Small intestine (tissue), 7 donors: ENCODE results near the gene KIFC3. TPM values are rescaled to one million over a fixed set of nuclear protein-coding genes. Genes with fewer than 3 reads are reported as not detected.
A peak's percentile ranks its signal among the peaks of the same experiment; 100 is the strongest.
"Not testable (repeated sequence)": the region's sequence is repeated elsewhere in the genome, so short reads cannot be mapped to it uniquely, and the experiment has no call there.

Source experiments
- DNase-seq, 2 donors: peaks; one replicate each; pipeline versions ENCODE4 v3.0.0 to v3.0.0-alpha.2; 2013
- FAIRE-seq: peaks from 2 replicates; lab custom pipeline; 2012; peaks lifted over from hg19 to GRCh38; lab: Jason Lieb, UNC
- H3K27ac ChIP-seq, 3 donors: one replicate each; pipeline ENCODE4 v1.5.1; 2013; ENCODE audit warnings: low read length in 2 of 3, mild to moderate bottlenecking in 2 of 3, control low read depth in 1 of 3, inconsistent platforms in 1 of 3, low read depth in 1 of 3, moderate library complexity in 1 of 3
- H3K27me3 ChIP-seq, 3 donors: one replicate each; pipeline ENCODE4 v1.6.1; 2013; ENCODE audit warnings: low read length in 3 of 3, inconsistent platforms in 1 of 3; ENCODE audit not compliant: control insufficient read depth in 3 of 3, insufficient read depth in 3 of 3
- H3K36me3 ChIP-seq, 3 donors: one replicate each; pipeline ENCODE4 v1.6.1; 2013; ENCODE audit warnings: low read length in 3 of 3, inconsistent platforms in 1 of 3, low read depth in 1 of 3, mild to moderate bottlenecking in 1 of 3, moderate library complexity in 1 of 3; ENCODE audit not compliant: control insufficient read depth in 3 of 3, insufficient read depth in 2 of 3
- H3K4me1 ChIP-seq, 3 donors: one replicate each; pipeline ENCODE4 v1.6.1; 2013; ENCODE audit warnings: low read length in 2 of 3, inconsistent platforms in 1 of 3, low read depth in 1 of 3, mild to moderate bottlenecking in 1 of 3, moderate library complexity in 1 of 3; ENCODE audit not compliant: control insufficient read depth in 3 of 3, insufficient read depth in 2 of 3
- H3K4me3 ChIP-seq, 3 donors: one replicate each; pipeline ENCODE4 v1.5.1; 2013; ENCODE audit warnings: low read length in 3 of 3, control low read depth in 1 of 3, inconsistent platforms in 1 of 3, low read depth in 1 of 3, mild to moderate bottlenecking in 1 of 3, moderate library complexity in 1 of 3
- H3K9me3 ChIP-seq, 2 donors: one replicate each; pipeline ENCODE4 v1.6.1; 2013; ENCODE audit warnings: low read depth in 1 of 2, low read length in 1 of 2; ENCODE audit not compliant: control insufficient read depth in 2 of 2, insufficient read depth in 1 of 2
- WGBS, 3 donors: extraction: QIAGEN DNeasy Blood & Tissue Kit; methylation state at CpG; one replicate each; pipeline ENCODE4 v1.1.7; 2013; 5-methylcytosine and 5-hydroxymethylcytosine counted together
- polyA plus RNA-seq, 4 donors: library from polyadenylated mRNA; stranded (reverse) in 3 of 4; unstranded in 1 of 4; fragments of 200-250 nt in 3 of 4; fragments of 120-200 nt in 1 of 4; gene quantifications; one replicate each; pipeline versions ENCODE4 v1.2.1 to v1.2.3, GENCODE V29; 2013
- donor health status: healthy with polysubstance abuse.
- donor health status: control.
- donor health status: control.
- donor health status: Bipolar disorder and iron deficiency.
- donor health status: healthy.

KIFC3 gene
- polyA plus RNA-seq, 4 donors = 12.8 to 237 (median 131) TPM

DNA sequence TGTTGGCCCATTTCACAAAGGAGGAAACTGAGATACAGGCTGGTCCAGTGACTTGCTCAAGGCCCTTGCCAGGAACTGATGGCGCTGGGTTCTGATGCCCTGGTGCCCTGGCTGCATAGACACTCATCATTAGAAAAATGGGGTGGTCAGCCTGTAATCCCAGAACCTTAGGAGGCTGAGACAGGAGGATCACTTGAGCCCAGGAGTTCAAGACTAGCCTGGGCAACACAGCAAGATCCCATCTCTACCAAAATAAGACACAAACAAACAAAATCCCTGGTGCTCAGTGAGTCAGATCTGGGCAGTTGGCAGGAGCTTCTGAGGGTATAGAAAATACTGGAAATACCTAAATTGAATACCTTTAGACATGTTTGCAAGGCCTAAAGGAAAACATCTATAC is 41.1 kb upstream of the KIFC3 start:
- Histone ChIP-seq H3K4me3 (no peak overlapping the region), H3K4me1 (no peaks in the 10 kb centered on the region), H3K9me3 (no peaks in the 10 kb centered on the region), H3K36me3 (peaks cover 0 to 11% (median 0%) of the 10 kb centered on the region in 3 donors), H3K27ac (no peak overlapping the region), H3K27me3 (no peaks in the 10 kb centered on the region)
- no peak for DNase-seq
- 96 to 100% (median 100%) methylated on average over 1 of the region's 1 CpG for WGBS, 3 donors
- FAIRE-seq = no peak

DNA sequence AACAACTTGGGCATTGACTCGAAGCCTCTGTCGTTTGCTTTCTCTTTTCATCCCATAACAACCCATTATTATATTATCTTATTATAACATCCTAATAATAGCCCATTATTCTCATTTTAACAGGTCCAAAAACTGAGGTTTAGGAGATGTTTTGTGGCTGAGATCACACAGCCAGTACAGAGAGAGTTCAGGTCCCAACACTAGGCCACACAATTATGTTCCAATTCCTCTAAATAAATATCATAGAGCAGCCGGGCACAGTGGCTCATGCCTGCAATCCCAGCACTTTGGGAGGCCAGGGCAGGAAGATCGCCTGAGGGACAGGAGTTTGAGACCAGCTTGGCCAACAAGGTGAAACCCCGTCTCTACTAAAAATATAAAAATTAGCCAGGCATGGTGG is 40.3 kb upstream of the KIFC3 start:
- no peaks in the 10 kb centered on the region for H3K27me3 ChIP-seq
- H3K4me1 ChIP-seq = no peaks in the 10 kb centered on the region
- 82 to 85% (median 82%) methylated on average over 5 of the region's 5 CpGs for WGBS, 3 donors
- H3K36me3 ChIP-seq = peaks cover 0 to 11% (median 0%) of the 10 kb centered on the region in 3 donors
- DNase-seq (no peak), FAIRE-seq (no peak)
- H3K4me3 ChIP-seq = no peak overlapping the region
- no peak overlapping the region for H3K27ac ChIP-seq
- H3K9me3 ChIP-seq = no peaks in the 10 kb centered on the region

DNA sequence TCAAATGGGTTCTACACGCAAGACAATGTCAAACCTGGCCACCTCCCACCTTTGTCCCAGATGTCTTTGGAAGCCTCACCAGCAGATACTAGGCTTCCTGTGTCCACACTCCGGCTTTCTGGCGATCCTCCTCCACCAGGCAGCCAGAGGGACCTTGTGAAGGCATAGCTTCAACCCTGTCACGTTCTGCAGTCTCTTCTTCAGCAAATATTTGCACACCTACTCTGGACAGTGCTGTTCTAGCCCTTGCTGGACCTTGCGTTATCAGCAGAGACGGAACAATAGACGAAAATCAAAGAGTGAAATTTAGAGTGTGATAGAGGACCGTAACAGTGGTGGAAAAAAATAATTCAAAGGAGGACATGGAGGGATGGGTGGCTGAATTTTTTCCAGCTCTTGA is 38.5 kb upstream of the KIFC3 start:
- Histone ChIP-seq H3K27ac (no peak overlapping the region), H3K27me3 (no peaks in the 10 kb centered on the region), H3K9me3 (no peaks in the 10 kb centered on the region), H3K36me3 (peaks cover 0 to 8% (median 0%) of the 10 kb centered on the region in 3 donors), H3K4me1 (no peaks in the 10 kb centered on the region), H3K4me3 (no peak overlapping the region)
- FAIRE-seq (no peak), DNase-seq (no peak)
- WGBS, 3 donors = 84 to 86% (median 86%) methylated on average over 8 of the region's 8 CpGs

DNA sequence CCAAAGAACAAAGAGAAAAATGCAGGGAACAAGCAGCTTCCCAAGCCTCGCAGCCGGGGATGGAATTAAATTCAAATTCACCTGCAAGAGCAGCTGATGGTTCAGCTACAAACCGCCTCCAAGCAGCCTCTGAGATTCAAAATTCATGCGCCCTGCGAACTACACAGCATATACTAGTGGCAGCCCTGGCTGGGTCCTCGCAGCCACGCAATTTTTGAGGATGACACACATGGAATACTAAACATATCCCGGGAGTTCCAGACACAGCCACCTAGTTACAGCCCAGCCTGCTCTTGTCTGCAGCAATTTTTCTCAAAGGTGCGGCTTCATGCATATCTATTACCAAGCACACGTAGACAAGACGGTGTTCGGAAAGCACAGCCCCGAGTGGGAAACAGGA is 35.9 kb upstream of the KIFC3 start:
- no peak for FAIRE-seq
- no peak for DNase-seq

DNA sequence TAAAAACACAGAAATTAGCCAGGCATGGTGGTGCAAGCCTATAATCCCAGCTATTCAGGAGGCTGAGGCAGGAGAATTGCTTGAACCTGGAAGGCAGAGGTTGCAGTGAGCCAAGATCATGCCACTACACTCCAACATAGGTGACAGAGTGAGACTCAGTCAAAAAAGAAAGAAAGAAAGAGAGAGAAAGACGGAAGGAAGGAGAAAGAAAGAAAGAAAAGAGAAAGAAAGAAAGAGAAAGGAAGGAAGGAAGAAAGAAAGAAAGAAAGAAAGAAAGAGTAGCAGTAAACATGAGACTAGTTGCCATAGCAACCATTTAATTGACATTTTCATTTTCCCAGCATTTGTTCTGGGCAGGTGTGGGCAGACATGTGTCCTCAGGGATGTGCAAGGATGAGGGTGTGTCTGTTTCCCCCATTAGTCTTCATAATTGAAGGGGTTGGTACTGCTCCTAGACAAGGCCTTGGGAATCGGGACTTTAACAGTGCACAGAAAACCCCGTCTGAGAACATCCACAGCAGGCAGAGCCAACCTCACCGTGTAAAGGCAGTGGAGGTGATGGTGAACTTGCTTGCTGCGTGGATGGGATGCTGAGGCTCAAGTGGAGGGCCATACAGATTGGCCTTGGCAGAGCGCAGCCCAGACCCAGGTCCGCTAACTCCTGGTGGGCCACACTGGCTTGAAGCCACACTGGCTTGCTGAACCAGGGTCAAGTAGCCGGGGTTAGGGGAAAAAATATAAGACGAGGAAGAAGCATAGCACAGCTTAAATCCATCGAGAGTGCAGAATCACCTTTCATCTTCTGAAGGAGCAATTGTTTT is 35.2 kb upstream of the KIFC3 start:
- Histone ChIP-seq H3K4me1 (no peaks in the 10 kb centered on the region), H3K27ac (no peak overlapping the region), H3K4me3 (no peak overlapping the region), H3K36me3 (peaks cover 0 to 6% (median 0%) of the 10 kb centered on the region in 3 donors), H3K27me3 (no peaks in the 10 kb centered on the region), H3K9me3 (no peaks in the 10 kb centered on the region)
- no peak for DNase-seq
- FAIRE-seq = no peak
- WGBS, 3 donors = 79 to 82% (median 82%) methylated on average over 10 of the region's 10 CpGs

More for the DNA sequence above, 35.9 kb upstream of the KIFC3 start:
- no peak overlapping the region for H3K4me3 ChIP-seq
- no peaks in the 10 kb centered on the region for H3K4me1 ChIP-seq
- H3K9me3 ChIP-seq = no peaks in the 10 kb centered on the region
- no peak overlapping the region for H3K27ac ChIP-seq
- H3K27me3 ChIP-seq = no peaks in the 10 kb centered on the region
- H3K36me3 ChIP-seq = peaks cover 0 to 6% (median 0%) of the 10 kb centered on the region in 3 donors
- WGBS, 3 donors = 76 to 79% (median 77%) methylated on average over 13 of the region's 13 CpGs

DNA sequence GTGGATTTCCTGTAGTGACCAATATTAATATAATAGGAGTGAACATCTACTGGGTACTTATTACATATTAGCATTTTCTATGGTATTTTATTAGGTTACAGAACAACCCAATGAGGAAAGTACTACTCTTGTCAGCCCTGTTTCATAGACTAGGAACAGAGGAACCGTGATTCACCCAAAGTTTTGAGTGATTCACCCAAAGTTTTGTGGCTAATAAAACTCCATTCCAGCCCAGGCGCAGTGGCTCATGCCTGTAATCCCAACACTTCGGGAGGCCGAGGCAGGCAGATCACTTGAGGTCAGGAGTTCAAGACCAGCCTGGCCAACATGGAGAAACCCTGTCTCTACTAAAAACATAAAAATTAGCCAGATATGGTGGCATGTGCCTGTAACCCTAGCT is 33.1 kb upstream of the KIFC3 start:
- H3K27ac ChIP-seq, H3K4me3 ChIP-seq, H3K27me3 ChIP-seq, DNase-seq, H3K4me1 ChIP-seq, H3K9me3 ChIP-seq, H3K36me3 ChIP-seq, FAIRE-seq: not testable (repeated sequence)
- 92 to 96% (median 92%) methylated on average over 4 of the region's 4 CpGs for WGBS, 3 donors

DNA sequence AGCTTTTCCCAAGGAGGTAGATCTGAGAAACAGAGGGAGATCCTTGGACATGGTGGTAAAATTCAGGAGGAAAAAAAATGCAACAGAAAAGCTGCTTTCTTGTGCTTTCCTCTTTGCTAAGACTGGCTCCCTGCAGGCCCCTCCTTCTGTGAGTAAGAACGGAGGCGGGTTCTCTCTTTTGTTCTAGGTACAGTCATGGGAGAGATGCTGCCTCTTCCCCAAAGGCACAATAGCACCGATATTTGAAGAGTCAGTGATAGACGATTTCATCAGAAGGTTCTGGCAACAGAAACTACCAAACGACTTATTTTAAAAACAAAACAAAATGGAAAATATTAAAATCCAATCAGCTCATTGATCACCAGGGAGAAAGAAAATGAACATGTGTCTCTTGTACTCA is 32.6 kb upstream of the KIFC3 start:
- WGBS, 3 donors = 70 to 78% (median 73%) methylated on average over 5 of the region's 5 CpGs
- no peak for DNase-seq
- H3K27me3 ChIP-seq = no peaks in the 10 kb centered on the region
- H3K9me3 ChIP-seq = no peaks in the 10 kb centered on the region
- H3K4me1 ChIP-seq = peaks cover 0 to 3% (median 0%) of the 10 kb centered on the region in 3 donors
- no peaks in the 10 kb centered on the region for H3K36me3 ChIP-seq
- no peak overlapping the region for H3K4me3 ChIP-seq
- no peak overlapping the region for H3K27ac ChIP-seq
- no peak for FAIRE-seq

DNA sequence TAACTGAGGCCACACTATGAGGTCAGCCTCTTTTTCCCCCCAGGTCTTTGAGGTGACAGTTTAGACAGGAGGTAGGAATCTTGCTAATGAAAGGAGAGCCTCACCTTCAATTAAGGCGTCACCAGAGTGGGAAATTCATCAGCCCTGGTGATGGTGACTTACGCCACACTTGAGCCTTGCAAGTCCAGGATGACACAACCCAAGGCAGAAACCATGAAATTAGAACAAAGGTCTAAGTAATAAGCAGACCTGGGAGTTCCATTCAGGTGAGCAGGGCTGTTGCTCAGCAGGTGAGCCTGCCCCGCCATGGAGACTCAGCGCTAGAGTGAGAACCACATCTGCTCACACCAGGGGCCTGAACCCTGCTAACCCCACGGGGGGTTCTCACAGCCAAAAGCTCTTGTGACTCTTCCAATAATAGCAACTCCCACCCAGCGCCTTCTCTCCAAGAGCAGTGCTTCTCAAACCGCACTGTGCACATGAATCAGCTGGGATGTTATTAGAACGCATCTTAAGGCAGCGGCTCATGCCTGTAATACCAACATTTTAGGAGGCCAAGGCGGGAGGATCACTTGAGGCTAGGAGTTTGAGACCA is 28.7 kb upstream of the KIFC3 start:
- no peaks in the 10 kb centered on the region for H3K27me3 ChIP-seq
- no peak for FAIRE-seq
- 82 to 86% (median 84%) methylated on average over 10 of the region's 10 CpGs for WGBS, 3 donors
- no peaks in the 10 kb centered on the region for H3K9me3 ChIP-seq
- DNase-seq = peak; percentile 66 to 82
- peaks cover 0 to 23% (median 8%) of the 10 kb centered on the region in 3 donors for H3K4me1 ChIP-seq
- no peak overlapping the region for H3K4me3 ChIP-seq
- H3K27ac ChIP-seq = peak overlapping the region in 1 of 3 donors; percentile 83
- peaks cover 0 to 7% (median 0%) of the 10 kb centered on the region in 3 donors for H3K36me3 ChIP-seq
